Body of pancreas (tissue), 4 donors: ENCODE results near the gene BAZ2B. TPM values are rescaled to one million over a fixed set of nuclear protein-coding genes. Genes with fewer than 3 reads are reported as not detected.

Source experiments
- ATAC-seq: fragments of 150-250 bp; one replicate; pipeline ENCODE4 v1.9.1; 2016
- DNase-seq, 4 donors: peaks; one replicate each; pipeline ENCODE4 v3.0.0-alpha.2; 2019
- H3K27ac ChIP-seq, 4 donors: fragments of 200-600 bp; sonication (generic); 1 replicate in 3 of 4; 2 replicates in 1 of 4; pipeline versions ENCODE4 v1.5.1 to v1.6.1; 2016 to 2019; ENCODE audit warnings: mild to moderate bottlenecking in 1 of 4, mixed read lengths in 1 of 4, moderate library complexity in 1 of 4
- H3K27me3 ChIP-seq, 2 donors: fragments of 200-600 bp; sonication (generic); one replicate each; pipeline ENCODE4 v1.6.0; 2016; ENCODE audit warnings: mild to moderate bottlenecking in 1 of 2
- H3K36me3 ChIP-seq, 2 donors: fragments of 200-600 bp; sonication (generic); replicated peaks in 1 of 2; 2 replicates each; pipeline ENCODE4 v1.5.1; 2016; ENCODE audit warnings: low read depth in 2 of 2; ENCODE audit not compliant: insufficient read depth in 1 of 2
- H3K4me1 ChIP-seq: fragments of 200-600 bp; sonication (generic); one replicate; pipeline ENCODE4 v1.6.0; 2016
- H3K4me3 ChIP-seq, 2 donors: fragments of 200-600 bp; sonication (generic); 1 replicate in 1 of 2; 2 replicates in 1 of 2; pipeline ENCODE4 v1.5.1; 2016 to 2019
- H3K9me3 ChIP-seq, 3 donors: fragments of 200-600 bp; sonication (generic); 1 replicate in 2 of 3; 2 replicates in 1 of 3; pipeline ENCODE4 v1.5.1; 2016
- POLR2A ChIP-seq, 3 donors: fragments of 450-650 bp; IDR thresholded peaks; one replicate each; pipeline ENCODE4 v1.6.1; 2016; ENCODE audit warnings: antibody characterized with exemption in 3 of 3, mild to moderate bottlenecking in 2 of 3
- WGBS, 2 donors: methylation state at CpG; one replicate each; pipeline ENCODE4 v1.1.5; 2017; 5-methylcytosine and 5-hydroxymethylcytosine counted together
- intact Hi-C: fragments of 100-400 bp; cut with DNase I; formaldehyde crosslinking; loops from one replicate; pipeline ENCODE4 v1.15.1; 2023
- total RNA-seq, 2 donors: library from RNA; depleted of rRNA; stranded (reverse); fragments of >200 nt; gene quantifications; one replicate each; pipeline ENCODE4 v1.1.0, GENCODE V29; 2016
- TF ChIP-seq, protein P1 (sequence below), 7 experiments: fragments of 450-650 bp in 4 of 7; fragments of 200-600 bp in 3 of 7; sonication (generic) in 3 of 7; IDR thresholded peaks; one replicate each; pipeline ENCODE4 v1.5.1; 2016 to 2019; ENCODE audit warnings: antibody characterized with exemption in 7 of 7

Gene BAZ2B
- total RNA-seq, 2 donors from 2014 or later, result 62.5 to 104 TPM

DNA sequence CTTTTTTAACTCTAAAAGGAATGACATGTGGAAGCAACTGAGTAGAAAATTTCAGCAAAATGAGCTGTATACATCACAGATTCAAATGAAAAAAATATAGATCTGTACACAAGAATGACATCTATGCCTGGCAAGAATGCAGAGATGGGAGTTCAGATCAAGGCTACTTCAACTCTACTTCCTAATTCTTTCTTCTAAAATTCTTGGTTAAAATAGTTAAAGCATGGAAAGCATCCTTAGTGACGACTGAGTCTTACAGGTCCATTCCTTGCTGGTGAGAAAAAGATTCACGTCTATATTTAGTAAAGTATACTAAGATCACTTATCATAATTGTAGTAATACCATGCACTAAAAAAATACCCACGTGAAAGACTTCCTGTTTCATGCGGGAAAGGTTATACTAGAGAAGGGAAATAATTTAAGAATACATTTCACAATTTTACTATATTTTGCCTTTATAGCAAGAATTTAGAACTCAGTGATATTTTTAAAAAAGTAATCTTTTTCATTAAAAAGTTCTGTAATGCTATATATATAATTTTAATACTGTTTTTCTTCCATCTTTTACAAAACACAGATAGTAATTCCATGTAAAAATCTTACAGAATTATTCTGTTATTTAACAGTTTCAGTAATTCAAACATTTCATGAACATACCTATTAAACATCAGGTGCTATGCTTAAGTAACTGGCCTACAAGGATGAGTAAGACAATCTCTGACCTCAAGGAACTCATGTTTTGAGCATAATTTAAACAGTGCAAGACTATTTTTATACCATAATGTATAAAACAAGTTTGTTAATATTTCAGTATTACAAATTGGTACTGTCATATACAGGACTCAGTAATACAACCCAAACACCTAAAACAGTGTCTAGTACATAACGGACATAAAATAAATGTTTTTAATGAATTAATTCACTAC lies 159.6 kb downstream of the BAZ2B start:
- H3K9me3 ChIP-seq, result no peaks in the 10 kb centered on the region
- no peak overlapping the region for H3K4me3 ChIP-seq
- H3K4me1 ChIP-seq, result no peaks in the 10 kb centered on the region
- H3K27me3 ChIP-seq, result no peaks in the 10 kb centered on the region
- ATAC-seq, result no peak
- intact Hi-C loops, result no loop called here
- no peaks in the 10 kb centered on the region for H3K36me3 ChIP-seq
- WGBS, 2 donors, result 35 to 59% methylated on average over 5 of the region's 5 CpGs
- no peak for DNase-seq
- TF ChIP-seq, protein P1, sequence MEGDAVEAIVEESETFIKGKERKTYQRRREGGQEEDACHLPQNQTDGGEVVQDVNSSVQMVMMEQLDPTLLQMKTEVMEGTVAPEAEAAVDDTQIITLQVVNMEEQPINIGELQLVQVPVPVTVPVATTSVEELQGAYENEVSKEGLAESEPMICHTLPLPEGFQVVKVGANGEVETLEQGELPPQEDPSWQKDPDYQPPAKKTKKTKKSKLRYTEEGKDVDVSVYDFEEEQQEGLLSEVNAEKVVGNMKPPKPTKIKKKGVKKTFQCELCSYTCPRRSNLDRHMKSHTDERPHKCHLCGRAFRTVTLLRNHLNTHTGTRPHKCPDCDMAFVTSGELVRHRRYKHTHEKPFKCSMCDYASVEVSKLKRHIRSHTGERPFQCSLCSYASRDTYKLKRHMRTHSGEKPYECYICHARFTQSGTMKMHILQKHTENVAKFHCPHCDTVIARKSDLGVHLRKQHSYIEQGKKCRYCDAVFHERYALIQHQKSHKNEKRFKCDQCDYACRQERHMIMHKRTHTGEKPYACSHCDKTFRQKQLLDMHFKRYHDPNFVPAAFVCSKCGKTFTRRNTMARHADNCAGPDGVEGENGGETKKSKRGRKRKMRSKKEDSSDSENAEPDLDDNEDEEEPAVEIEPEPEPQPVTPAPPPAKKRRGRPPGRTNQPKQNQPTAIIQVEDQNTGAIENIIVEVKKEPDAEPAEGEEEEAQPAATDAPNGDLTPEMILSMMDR (IDR thresholded peaks at IDR 0.05), result no peak
- no peak for TF ChIP-seq POLR2A (IDR thresholded peaks at IDR 0.05)
- H3K27ac ChIP-seq, result no peak overlapping the region

DNA sequence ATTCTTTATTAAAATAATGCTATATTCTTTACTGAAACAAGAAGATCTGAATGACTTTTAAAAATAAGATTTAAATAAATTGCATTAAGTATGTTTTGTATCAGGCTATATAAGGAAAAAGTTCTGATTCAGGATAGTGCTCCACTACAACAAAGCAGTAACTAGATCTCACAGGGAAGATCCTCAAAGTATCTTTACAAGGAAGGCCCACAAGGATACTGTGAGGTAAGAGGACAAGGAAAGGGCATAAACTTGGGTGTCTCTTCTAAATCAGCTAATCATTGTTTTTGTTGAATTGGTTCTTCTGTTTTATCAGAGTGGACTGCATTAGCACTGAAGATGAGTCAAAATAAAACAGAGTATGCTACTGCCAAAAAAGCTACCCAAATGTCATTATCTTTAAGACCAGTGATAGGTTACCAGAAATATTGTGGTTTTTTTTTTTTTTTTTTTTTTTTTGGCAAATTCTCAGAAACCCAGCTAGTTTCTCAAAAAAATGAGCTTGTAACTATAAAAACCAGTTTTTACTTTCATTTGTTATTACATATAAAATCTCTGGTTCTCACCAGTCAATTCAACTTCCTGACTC lies 160.9 kb downstream of the BAZ2B start:
- Histone ChIP-seq H3K4me1 (no peaks in the 10 kb centered on the region), H3K27ac (no peak overlapping the region), H3K36me3 (no peaks in the 10 kb centered on the region), H3K4me3 (no peak overlapping the region), H3K9me3 (no peaks in the 10 kb centered on the region), H3K27me3 (no peaks in the 10 kb centered on the region)
- no peak for ATAC-seq
- DNase-seq, result no peak
- intact Hi-C loops, result no loop called here
- TF ChIP-seq, protein P1 (IDR thresholded peaks at IDR 0.05), result no peak
- no peak for TF ChIP-seq POLR2A (IDR thresholded peaks at IDR 0.05)

DNA sequence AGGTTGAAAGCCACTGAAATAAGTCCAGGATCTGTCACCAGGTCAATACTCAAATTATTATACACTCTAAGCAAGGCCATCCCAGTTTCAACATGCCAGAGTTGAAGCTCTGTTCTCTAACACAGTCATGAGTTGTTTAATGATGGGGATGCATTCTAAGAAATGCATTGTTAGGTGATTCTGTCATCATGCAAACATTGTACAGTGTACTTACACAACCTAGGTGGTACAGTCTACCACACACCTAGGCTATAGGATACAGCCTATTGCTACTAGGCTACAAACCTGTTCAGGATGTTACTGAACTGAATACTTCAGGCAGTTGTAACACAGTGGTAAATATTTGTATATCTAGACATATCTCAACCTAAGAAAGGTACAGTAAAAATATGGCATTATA lies 162.2 kb downstream of the BAZ2B start:
- ATAC-seq (no peak), DNase-seq (no peak)
- Histone ChIP-seq H3K9me3 (no peaks in the 10 kb centered on the region), H3K4me1 (no peaks in the 10 kb centered on the region), H3K4me3 (no peak overlapping the region), H3K27me3 (no peaks in the 10 kb centered on the region), H3K36me3 (no peaks in the 10 kb centered on the region), H3K27ac (no peak overlapping the region)
- TF ChIP-seq, protein P1 (IDR thresholded peaks at IDR 0.05), result no peak
- no peak for TF ChIP-seq POLR2A (IDR thresholded peaks at IDR 0.05)
- intact Hi-C loops, result no loop called here

DNA sequence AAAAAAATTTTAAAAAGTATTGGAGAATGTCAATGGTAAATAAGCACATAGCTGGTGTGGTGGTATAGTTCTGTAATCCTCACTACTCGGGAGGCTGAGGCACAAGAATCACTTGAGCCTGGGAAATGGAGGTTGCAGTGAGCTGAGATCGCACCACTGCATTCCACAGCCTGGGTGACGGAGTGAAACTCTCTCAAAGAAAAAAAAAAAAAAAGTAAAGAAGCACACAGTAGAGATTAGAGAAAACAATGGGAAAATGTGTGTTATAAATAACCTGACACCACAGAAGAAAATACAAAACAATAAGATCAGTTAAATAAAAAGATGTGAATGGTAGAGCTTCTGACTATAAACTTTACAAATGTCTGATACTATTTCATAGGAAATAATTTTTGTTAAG lies 166.2 kb downstream of the BAZ2B start:
- TF ChIP-seq, protein P1 (IDR thresholded peaks at IDR 0.05), result no peak
- no peak for TF ChIP-seq POLR2A (IDR thresholded peaks at IDR 0.05)
- H3K27me3 ChIP-seq, result no peaks in the 10 kb centered on the region
- no peaks in the 10 kb centered on the region for H3K4me1 ChIP-seq
- ATAC-seq, result no peak
- intact Hi-C loops, result no loop called here
- 91 to 98% methylated on average over 3 of the region's 3 CpGs for WGBS, 2 donors
- no peaks in the 10 kb centered on the region for H3K9me3 ChIP-seq
- DNase-seq, result no peak
- peaks cover 0 to 4% of the 10 kb centered on the region in 2 donors for H3K36me3 ChIP-seq
- H3K27ac ChIP-seq, result no peak overlapping the region
- no peak overlapping the region for H3K4me3 ChIP-seq
